Measurements from ENCODE around the gene SLAMF7.
"Not testable (repeated sequence)": the region's sequence is repeated elsewhere in the genome, so short reads cannot be mapped to it uniquely, and the experiment has no call there.

The SLAMF7 gene

DNA sequence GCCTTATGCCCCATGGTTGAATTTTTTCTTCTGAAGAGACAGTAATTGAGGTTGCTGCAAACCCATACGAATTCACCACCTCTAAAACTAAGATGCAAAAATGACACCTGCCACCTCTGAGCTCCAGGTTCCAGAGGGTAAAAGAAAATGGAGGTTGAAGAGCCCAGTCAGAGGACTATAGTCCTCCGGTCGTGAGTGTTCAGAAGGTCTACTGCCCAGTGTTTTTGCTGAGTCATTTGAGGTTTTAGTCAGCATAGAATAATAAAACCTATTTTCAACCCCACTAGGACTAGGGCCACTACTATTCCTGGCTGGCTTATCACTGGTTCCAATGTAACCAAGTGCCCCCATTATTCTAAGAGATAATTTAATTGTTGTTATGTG is 12.9 kb upstream of the SLAMF7 start:
- H3K27ac ChIP-seq = no peak overlapping the region
- TF ChIP-seq EZH2 (IDR thresholded peaks at IDR 0.05) = no peak
- H3K4me3 ChIP-seq = no peak overlapping the region
- no peak overlapping the region for H3K9ac ChIP-seq (ENCODE audit: insufficient read length)
- H3K9me3 ChIP-seq (ENCODE audit: low read depth, low read length) = no peaks in the 10 kb centered on the region
- no peak for DNase-seq (ENCODE audit: low read depth, low spot score)
- no peaks in the 10 kb centered on the region for H3K36me3 ChIP-seq (ENCODE audit: insufficient read depth, low read length)

DNA sequence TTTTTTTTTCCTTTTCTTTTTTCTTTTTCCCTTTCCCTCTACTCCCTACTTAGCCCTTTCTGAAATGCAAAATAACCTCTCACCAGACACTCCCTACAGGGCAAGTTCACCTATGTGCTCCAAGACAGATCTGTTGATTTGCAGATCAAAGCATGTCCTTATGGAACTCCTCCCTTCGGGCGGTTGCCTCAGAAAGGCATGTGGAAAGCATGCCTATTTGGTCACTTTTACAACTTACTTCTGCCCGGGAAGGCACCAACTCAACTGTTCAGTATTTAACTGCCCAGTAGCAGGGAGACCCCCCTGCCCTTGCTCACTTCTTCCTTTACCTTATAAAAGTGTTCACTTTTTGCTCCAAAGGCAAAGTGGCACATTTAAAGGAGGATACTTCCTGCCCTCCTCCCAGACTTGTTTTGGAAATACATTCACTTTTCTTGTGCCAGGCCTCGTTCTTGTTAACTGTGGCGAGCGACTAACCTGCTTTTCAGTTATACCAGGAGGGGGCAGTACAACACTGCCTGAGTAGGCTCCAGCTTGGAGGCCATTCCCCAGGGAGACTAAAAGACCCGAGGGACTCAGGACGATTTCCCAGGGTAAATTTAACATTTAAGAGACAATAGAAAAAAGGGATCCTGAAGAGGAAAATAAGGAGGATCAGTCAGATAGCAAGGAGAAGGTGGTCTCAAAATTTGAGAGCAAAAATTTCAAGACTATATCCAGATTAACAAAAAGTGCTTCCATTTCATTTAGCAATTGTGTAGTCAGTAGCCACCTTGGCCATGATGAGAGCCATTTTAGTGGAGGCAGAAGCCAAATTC is 12.3 kb upstream of the SLAMF7 start:
- DNase-seq (ENCODE audit: low read depth, low spot score) = peak; percentile 16
- Histone ChIP-seq H3K9me3 (ENCODE audit: low read depth, low read length) (no peaks in the 10 kb centered on the region), H3K27ac (no peak overlapping the region), H3K36me3 (ENCODE audit: insufficient read depth, low read length) (no peaks in the 10 kb centered on the region), H3K4me3 (no peak overlapping the region), H3K9ac (ENCODE audit: insufficient read length) (no peak overlapping the region)
- TF ChIP-seq FOXP2 (optimal IDR thresholded peaks at IDR 0.05; ENCODE audit: control extremely low read depth, extremely low read length, insufficient read depth) (no peak), EZH2 (IDR thresholded peaks at IDR 0.05) (no peak), POLR2AphosphoS5 (IDR thresholded peaks at IDR 0.05; ENCODE audit: borderline replicate concordance, low read depth, low read length) (no peak)

DNA sequence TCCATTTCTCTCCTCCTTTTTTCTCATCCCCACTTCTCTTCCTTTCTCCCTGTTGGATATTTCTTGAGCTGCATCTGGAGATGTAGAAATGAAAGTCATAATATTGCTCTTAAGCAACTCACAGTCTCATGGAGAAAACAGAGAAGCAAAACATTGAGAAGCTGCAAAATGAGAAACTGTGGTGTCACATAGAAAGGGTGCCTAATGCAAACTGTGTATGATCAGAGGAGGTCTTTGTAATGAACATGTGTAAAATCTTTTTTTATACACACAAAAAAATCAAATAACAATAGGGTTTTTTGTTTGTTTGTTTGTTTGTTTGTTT is 11.8 kb upstream of the SLAMF7 start:
- Histone ChIP-seq H3K4me3 (no peak overlapping the region), H3K9me3 (ENCODE audit: low read depth, low read length) (no peaks in the 10 kb centered on the region), H3K27ac (no peak overlapping the region), H3K36me3 (ENCODE audit: insufficient read depth, low read length) (no peaks in the 10 kb centered on the region), H3K9ac (ENCODE audit: insufficient read length) (no peak overlapping the region)
- DNase-seq (ENCODE audit: low read depth, low spot score) = no peak
- TF ChIP-seq POLR2AphosphoS5 (IDR thresholded peaks at IDR 0.05; ENCODE audit: borderline replicate concordance, low read depth, low read length) (no peak), EZH2 (IDR thresholded peaks at IDR 0.05) (no peak), FOXP2 (optimal IDR thresholded peaks at IDR 0.05; ENCODE audit: control extremely low read depth, extremely low read length, insufficient read depth) (no peak)

DNA sequence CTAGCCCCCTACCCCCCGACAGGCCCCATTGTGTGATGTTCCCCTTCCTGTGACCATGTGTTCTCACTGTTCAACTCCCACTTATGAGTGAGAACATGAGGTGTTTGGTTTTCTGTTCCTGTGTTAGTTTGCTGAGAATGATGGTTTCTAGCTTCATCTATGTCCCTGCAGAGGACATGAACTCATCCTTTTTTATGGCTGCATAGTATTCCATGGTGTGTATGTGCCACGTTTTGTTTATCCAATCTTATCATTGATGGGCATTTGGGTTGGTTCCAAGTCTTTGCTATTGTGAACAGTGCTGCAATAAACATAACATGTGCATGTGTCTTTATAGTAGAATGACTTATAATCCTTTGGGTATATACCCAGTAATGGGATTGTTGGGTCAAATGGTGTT is 7.5 kb upstream of the SLAMF7 start:
- DNase-seq (ENCODE audit: low read depth, low spot score); H3K27ac ChIP-seq; H3K9ac ChIP-seq (ENCODE audit: insufficient read length); H3K9me3 ChIP-seq (ENCODE audit: low read depth, low read length); H3K4me3 ChIP-seq; H3K36me3 ChIP-seq (ENCODE audit: insufficient read depth, low read length): not testable (repeated sequence)

DNA sequence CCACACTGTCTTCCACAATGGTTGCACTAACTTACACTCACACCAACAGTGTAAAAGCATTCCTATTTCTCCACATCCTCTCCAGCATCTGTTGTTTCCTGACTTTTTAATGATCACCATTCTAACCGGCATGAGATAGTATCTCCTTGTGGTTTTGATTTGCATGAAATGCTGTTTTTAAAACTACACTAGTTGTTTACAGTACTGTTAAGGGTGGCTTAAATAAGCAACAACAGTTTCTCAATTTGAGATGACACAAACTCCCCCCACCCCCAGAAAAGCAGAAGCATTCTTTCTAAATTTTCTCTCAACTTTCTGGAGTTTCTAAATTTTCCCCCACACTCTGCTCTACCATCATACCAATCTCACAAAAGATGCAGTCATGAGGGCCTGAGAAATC is 7.1 kb upstream of the SLAMF7 start:
- no peaks in the 10 kb centered on the region for H3K9me3 ChIP-seq (ENCODE audit: low read depth, low read length)
- no peaks in the 10 kb centered on the region for H3K36me3 ChIP-seq (ENCODE audit: insufficient read depth, low read length)
- DNase-seq (ENCODE audit: low read depth, low spot score) = no peak
- TF ChIP-seq EZH2 (IDR thresholded peaks at IDR 0.05) (no peak), FOXP2 (optimal IDR thresholded peaks at IDR 0.05; ENCODE audit: control extremely low read depth, extremely low read length, insufficient read depth) (no peak), POLR2AphosphoS5 (IDR thresholded peaks at IDR 0.05; ENCODE audit: borderline replicate concordance, low read depth, low read length) (no peak)
- H3K27ac ChIP-seq = no peak overlapping the region
- H3K9ac ChIP-seq (ENCODE audit: insufficient read length) = no peak overlapping the region
- H3K4me3 ChIP-seq = no peak overlapping the region

DNA sequence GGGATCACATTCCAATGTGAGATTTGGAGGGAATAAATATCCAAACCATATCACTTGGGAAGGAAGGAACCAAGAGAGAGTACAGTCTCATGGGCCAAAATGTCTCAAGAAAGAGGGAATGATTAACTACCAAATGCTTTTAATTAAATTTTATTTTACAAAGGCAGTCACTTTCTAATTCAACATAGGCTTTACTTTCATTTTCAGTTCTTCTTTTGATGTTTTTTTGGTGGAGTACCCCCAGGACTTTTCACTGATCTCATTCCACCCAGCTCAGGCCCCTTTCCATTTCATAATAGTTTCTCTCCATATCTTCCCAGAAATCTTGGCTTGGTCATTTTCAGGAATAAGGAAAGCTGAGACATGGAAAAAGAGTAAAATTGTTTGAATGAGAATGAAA is 5.1 kb upstream of the SLAMF7 start:
- Histone ChIP-seq H3K36me3 (ENCODE audit: insufficient read depth, low read length) (no peaks in the 10 kb centered on the region), H3K9ac (ENCODE audit: insufficient read length) (no peak overlapping the region), H3K27ac (no peak overlapping the region), H3K4me3 (no peak overlapping the region), H3K9me3 (ENCODE audit: low read depth, low read length) (no peaks in the 10 kb centered on the region)
- no peak for DNase-seq (ENCODE audit: low read depth, low spot score)
- TF ChIP-seq EZH2 (IDR thresholded peaks at IDR 0.05) = no peak
- no peak for TF ChIP-seq FOXP2 (optimal IDR thresholded peaks at IDR 0.05; ENCODE audit: control extremely low read depth, extremely low read length, insufficient read depth)
- no peak for TF ChIP-seq POLR2AphosphoS5 (IDR thresholded peaks at IDR 0.05; ENCODE audit: borderline replicate concordance, low read depth, low read length)

DNA sequence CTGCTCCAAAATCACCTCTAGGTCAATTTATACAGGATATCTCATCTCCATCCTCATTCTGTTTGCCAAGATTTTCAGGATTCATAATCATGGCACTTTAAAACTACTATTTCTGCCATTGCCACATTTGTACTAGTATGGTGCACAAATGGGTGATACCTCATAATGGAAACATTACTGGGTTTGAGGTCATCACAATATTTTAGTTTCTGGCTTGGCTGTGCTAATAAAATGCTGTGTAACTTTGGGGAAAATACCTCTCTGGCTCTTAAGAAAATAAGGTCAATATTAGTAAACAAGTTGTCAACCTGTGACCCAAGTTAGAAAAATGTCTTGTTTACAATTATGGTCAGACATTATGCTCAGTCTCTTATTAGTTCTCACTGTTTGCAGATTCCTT is 4.7 kb upstream of the SLAMF7 start:
- no peak for TF ChIP-seq EZH2 (IDR thresholded peaks at IDR 0.05)
- Histone ChIP-seq H3K9me3 (ENCODE audit: low read depth, low read length) (no peaks in the 10 kb centered on the region), H3K9ac (ENCODE audit: insufficient read length) (no peak overlapping the region), H3K27ac (no peak overlapping the region), H3K4me3 (no peak overlapping the region), H3K36me3 (ENCODE audit: insufficient read depth, low read length) (no peaks in the 10 kb centered on the region)
- DNase-seq (ENCODE audit: low read depth, low spot score) = no peak

DNA sequence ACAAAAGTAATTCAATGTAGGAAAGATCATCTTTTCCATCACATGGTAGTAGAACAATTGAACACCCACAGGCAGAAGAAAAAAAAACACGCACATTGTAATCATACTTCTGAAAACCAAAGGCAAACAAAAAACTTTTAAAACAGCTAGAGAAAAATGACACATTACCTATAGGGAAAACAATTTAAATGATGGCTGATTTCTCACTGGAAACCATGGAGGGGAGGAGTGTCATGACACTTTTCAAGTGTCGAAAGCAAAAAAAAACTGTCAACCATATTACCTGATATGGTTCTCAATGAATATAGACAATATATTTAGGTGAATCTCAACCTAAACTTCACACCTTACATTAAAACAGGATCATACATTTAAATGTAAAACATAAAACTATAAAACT is 776 bp upstream of the SLAMF7 start:
- Histone ChIP-seq H3K9me3 (ENCODE audit: low read depth, low read length) (no peaks in the 10 kb centered on the region), H3K4me3 (no peak overlapping the region), H3K36me3 (ENCODE audit: insufficient read depth, low read length) (no peaks in the 10 kb centered on the region), H3K9ac (ENCODE audit: insufficient read length) (no peak overlapping the region), H3K27ac (no peak overlapping the region)
- TF ChIP-seq FOXP2 (optimal IDR thresholded peaks at IDR 0.05; ENCODE audit: control extremely low read depth, extremely low read length, insufficient read depth) (no peak), EZH2 (IDR thresholded peaks at IDR 0.05) (no peak), POLR2AphosphoS5 (IDR thresholded peaks at IDR 0.05; ENCODE audit: borderline replicate concordance, low read depth, low read length) (no peak)
- no peak for DNase-seq (ENCODE audit: low read depth, low spot score)

DNA sequence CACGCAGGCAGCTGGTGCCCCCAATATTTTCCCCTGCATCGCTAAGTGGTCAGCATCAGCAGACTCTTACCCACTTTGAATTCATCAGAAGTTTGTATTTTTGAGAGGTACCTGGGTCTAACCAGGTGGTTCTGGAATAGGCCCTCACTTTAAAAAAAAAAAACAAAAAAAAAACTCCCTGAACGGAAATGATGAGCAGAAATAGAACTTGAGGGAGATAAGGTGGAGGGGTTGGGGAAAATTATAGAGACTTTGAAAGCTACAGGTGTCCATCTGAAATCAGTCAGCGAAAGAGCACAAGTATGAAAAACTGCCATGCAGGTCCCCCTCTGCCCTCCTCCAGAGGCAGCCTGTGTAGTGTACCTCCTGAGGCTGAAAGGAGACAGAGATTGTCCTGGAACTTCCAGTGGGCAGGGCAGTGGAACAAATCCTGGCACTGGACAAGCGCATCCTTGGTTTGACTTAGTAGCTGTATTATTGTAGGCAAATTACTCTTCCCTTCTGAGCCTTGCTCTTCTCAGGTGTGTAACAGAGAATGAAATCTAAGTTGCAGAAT is 1.2 kb downstream of the SLAMF7 start:
- Histone ChIP-seq H3K27ac (no peak overlapping the region), H3K9ac (ENCODE audit: insufficient read length) (no peak overlapping the region), H3K4me3 (no peak overlapping the region), H3K9me3 (ENCODE audit: low read depth, low read length) (no peaks in the 10 kb centered on the region), H3K36me3 (ENCODE audit: insufficient read depth, low read length) (no peaks in the 10 kb centered on the region)
- TF ChIP-seq EZH2 (IDR thresholded peaks at IDR 0.05) (no peak), POLR2AphosphoS5 (IDR thresholded peaks at IDR 0.05; ENCODE audit: borderline replicate concordance, low read depth, low read length) (no peak), FOXP2 (optimal IDR thresholded peaks at IDR 0.05; ENCODE audit: control extremely low read depth, extremely low read length, insufficient read depth) (no peak)
- no peak for DNase-seq (ENCODE audit: low read depth, low spot score)
